Body of pancreas (tissue), 4 donors: ENCODE data around the gene HAUS7.

Source experiments
- POLR2A ChIP-seq, 3 donors: fragments of 450-650 bp; IDR thresholded peaks; one replicate each; pipeline ENCODE4 v1.6.1; 2016; ENCODE audit warnings: antibody characterized with exemption in 3 of 3, mild to moderate bottlenecking in 2 of 3
- TF ChIP-seq, protein P1 (sequence below), 7 experiments: fragments of 450-650 bp in 4 of 7; fragments of 200-600 bp in 3 of 7; sonication (generic) in 3 of 7; IDR thresholded peaks; one replicate each; pipeline ENCODE4 v1.5.1; 2016 to 2019; ENCODE audit warnings: antibody characterized with exemption in 7 of 7

DNA sequence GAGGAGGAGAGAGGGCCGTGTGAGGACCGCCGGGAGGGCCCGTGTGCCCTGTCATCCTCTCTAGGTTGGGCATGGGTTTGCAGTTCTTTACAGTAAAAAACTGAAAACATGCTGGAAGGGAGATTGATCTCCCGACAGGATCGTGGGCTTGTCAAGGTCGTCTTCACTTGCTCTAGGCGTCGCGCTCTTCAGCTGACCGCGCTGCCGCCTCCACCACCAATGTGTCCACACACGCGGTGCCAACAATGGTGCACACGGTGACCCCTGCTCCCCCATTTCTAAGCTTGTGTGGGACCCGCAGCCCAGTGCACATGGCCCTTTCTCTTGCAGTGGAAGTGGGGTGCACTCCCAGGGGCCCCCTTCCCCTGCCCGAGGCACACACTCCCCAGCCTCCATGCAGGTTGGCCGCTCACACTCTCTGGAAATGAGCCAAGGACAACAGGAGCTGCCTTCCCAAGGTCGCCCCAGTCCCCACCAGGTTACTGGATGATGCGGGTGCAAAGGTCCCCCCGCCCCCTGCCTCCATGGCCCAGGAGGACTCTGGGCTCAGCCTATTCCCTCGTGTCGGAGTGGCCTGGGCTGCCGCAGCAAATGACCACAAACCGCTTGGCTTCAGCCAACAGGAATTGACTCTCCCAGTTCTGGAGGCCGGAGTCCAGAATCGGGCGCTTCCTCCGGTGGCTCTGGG lies 60.8 kb downstream of the HAUS7 start:
- TF ChIP-seq, protein P1, sequence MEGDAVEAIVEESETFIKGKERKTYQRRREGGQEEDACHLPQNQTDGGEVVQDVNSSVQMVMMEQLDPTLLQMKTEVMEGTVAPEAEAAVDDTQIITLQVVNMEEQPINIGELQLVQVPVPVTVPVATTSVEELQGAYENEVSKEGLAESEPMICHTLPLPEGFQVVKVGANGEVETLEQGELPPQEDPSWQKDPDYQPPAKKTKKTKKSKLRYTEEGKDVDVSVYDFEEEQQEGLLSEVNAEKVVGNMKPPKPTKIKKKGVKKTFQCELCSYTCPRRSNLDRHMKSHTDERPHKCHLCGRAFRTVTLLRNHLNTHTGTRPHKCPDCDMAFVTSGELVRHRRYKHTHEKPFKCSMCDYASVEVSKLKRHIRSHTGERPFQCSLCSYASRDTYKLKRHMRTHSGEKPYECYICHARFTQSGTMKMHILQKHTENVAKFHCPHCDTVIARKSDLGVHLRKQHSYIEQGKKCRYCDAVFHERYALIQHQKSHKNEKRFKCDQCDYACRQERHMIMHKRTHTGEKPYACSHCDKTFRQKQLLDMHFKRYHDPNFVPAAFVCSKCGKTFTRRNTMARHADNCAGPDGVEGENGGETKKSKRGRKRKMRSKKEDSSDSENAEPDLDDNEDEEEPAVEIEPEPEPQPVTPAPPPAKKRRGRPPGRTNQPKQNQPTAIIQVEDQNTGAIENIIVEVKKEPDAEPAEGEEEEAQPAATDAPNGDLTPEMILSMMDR (IDR thresholded peaks at IDR 0.05) = no peak
- no peak for TF ChIP-seq POLR2A (IDR thresholded peaks at IDR 0.05)
